Measurements from ENCODE around the gene SRR. TPM values are rescaled to one million over a fixed set of nuclear protein-coding genes. Genes with fewer than 3 reads are reported as not detected.
"Not testable (repeated sequence)": the region's sequence is repeated elsewhere in the genome, so short reads cannot be mapped to it uniquely, and the experiment has no call there.

SRR gene
- total and polyA plus RNA-seq, 3 experiments from 2014 or later = 5.7 to 13.4 (median 11.7) TPM

- not testable (repeated sequence) for H3K9me3 ChIP-seq (ENCODE audit: low read length); H3K9me3 Mint-ChIP-seq; H3K27me3 Mint-ChIP-seq; DNase-seq; H3K27me3 ChIP-seq (ENCODE audit: insufficient read depth, low read length, poor library complexity, severe bottlenecking); H3K36me3 ChIP-seq (ENCODE audit: insufficient read depth, low read length)
- Mint-ChIP-seq H3K27ac (peak overlapping the region; percentile 96 to 100 (median 98)), H3K36me3 (peaks cover 1 to 34% (median 5%) of the 10 kb centered on the region in 3 donors), H3K4me3 (peak overlapping the region in 6 of 7 donors; percentile 74 to 92 (median 86)), H3K4me1 (peaks cover 72 to 86% (median 85%) of the 10 kb centered on the region in 3 donors)
- peaks cover 77% of the 10 kb centered on the region for H3K4me1 ChIP-seq (ENCODE audit: insufficient read depth, low read length)
- CTCF ChIA-PET = interaction anchor here (0.6 to 13.8 kb wide), 7 partner anchors 7 to 209 kb away, joined by 3 to 154 read pairs (median 8); partner anchors contain the start of gene HIC1
- peak overlapping the region; percentile 64 for H3K27ac ChIP-seq (ENCODE audit: low read depth, low read length)
- H3K4me3 ChIP-seq (ENCODE audit: low read length) = peak overlapping the region; percentile 47
- POLR2A ChIA-PET = interaction anchor here (2.9 kb wide), 1 partner anchor 210 kb away, joined by 14 read pairs; the partner anchor contains the start of gene HIC1
Measured at GRCh38 chr17:2265166-2265565, 38.6 kb upstream of the SRR start.

- H3K9me3 ChIP-seq (ENCODE audit: low read length) = no peaks in the 10 kb centered on the region
- Mint-ChIP-seq H3K4me3 (peak overlapping the region; percentile 61 to 92 (median 85)), H3K4me1 (peaks cover 71 to 87% (median 84%) of the 10 kb centered on the region in 3 donors), H3K27me3 (peaks cover 0 to 2% of the 10 kb centered on the region in 2 donors), H3K9me3 (no peaks in the 10 kb centered on the region), H3K36me3 (peaks cover 1 to 34% (median 3%) of the 10 kb centered on the region in 3 donors), H3K27ac (peak overlapping the region; percentile 96 to 100 (median 98))
- peak overlapping the region; percentile 52 for H3K4me3 ChIP-seq (ENCODE audit: low read length)
- no peaks in the 10 kb centered on the region for H3K36me3 ChIP-seq (ENCODE audit: insufficient read depth, low read length)
- H3K27me3 ChIP-seq (ENCODE audit: insufficient read depth, low read length, poor library complexity, severe bottlenecking) = no peaks in the 10 kb centered on the region
- DNase-seq = peak; percentile 76 to 94 (median 92)
- ChIA-PET POLR2A (interaction anchor here (0.5 to 2.4 kb wide), 7 partner anchors 8 to 215 kb away, joined by 3 to 12 read pairs (median 6); partner anchors contain the start of gene HIC1), CTCF (interaction anchor here (0.9 to 13.8 kb wide), 8 partner anchors 10 to 210 kb away, joined by 3 to 154 read pairs (median 4); partner anchors contain the start of gene HIC1)
- H3K27ac ChIP-seq (ENCODE audit: low read depth, low read length) = peak overlapping the region; percentile 64
- H3K4me1 ChIP-seq (ENCODE audit: insufficient read depth, low read length) = peaks cover 77% of the 10 kb centered on the region
Measured at GRCh38 chr17:2266045-2266864, 37.5 kb upstream of the SRR start.

- Histone ChIP-seq H3K4me1 (ENCODE audit: insufficient read depth, low read length) (peaks cover 74% of the 10 kb centered on the region), H3K36me3 (ENCODE audit: insufficient read depth, low read length) (no peaks in the 10 kb centered on the region), H3K27me3 (ENCODE audit: insufficient read depth, low read length, poor library complexity, severe bottlenecking) (no peaks in the 10 kb centered on the region), H3K4me3 (ENCODE audit: low read length) (peak overlapping the region; percentile 52), H3K9me3 (ENCODE audit: low read length) (no peaks in the 10 kb centered on the region), H3K27ac (ENCODE audit: low read depth, low read length) (peak overlapping the region; percentile 64)
- Mint-ChIP-seq H3K4me3 (peak overlapping the region; percentile 61 to 92 (median 85)), H3K27me3 (peaks cover 0 to 2% of the 10 kb centered on the region in 2 donors), H3K9me3 (no peaks in the 10 kb centered on the region), H3K27ac (peak overlapping the region; percentile 96 to 100 (median 98)), H3K4me1 (peaks cover 67 to 85% (median 82%) of the 10 kb centered on the region in 3 donors), H3K36me3 (peaks cover 1 to 31% (median 3%) of the 10 kb centered on the region in 3 donors)
- ChIA-PET CTCF (interaction anchor here (0.9 to 13.8 kb wide), 8 partner anchors 9 to 210 kb away, joined by 3 to 154 read pairs (median 4); partner anchors contain the start of gene HIC1), POLR2A (interaction anchor here (0.6 to 2.4 kb wide), 8 partner anchors 8 to 215 kb away, joined by 3 to 12 read pairs (median 4); partner anchors contain the start of gene HIC1)
- DNase-seq = no peak
Measured at GRCh38 chr17:2266865-2267228, 36.9 kb upstream of the SRR start.

GRCh38 chr17:2267354-2267753 lies 36.4 kb upstream of the SRR start:
- H3K36me3 ChIP-seq (ENCODE audit: insufficient read depth, low read length) = no peaks in the 10 kb centered on the region
- CTCF ChIA-PET = interaction anchor here (0.9 to 13.8 kb wide), 8 partner anchors 9 to 211 kb away, joined by 3 to 154 read pairs (median 4); partner anchors contain the start of gene HIC1
- peak overlapping the region; percentile 96 to 100 (median 98) for H3K27ac Mint-ChIP-seq
- no peak for DNase-seq
- peaks cover 68 to 85% (median 82%) of the 10 kb centered on the region in 3 donors for H3K4me1 Mint-ChIP-seq
- no peaks in the 10 kb centered on the region for H3K27me3 ChIP-seq (ENCODE audit: insufficient read depth, low read length, poor library complexity, severe bottlenecking)
- no peak overlapping the region for H3K27ac ChIP-seq (ENCODE audit: low read depth, low read length)
- no peaks in the 10 kb centered on the region for H3K9me3 ChIP-seq (ENCODE audit: low read length)
- H3K4me3 ChIP-seq (ENCODE audit: low read length) = peak overlapping the region; percentile 52
- H3K27me3 Mint-ChIP-seq = peaks cover 0 to 2% of the 10 kb centered on the region in 2 donors
- POLR2A ChIA-PET = interaction anchor here (0.6 to 2.4 kb wide), 6 partner anchors 9 to 212 kb away, joined by 3 to 12 read pairs (median 6); partner anchors contain the start of gene HIC1
- peak overlapping the region; percentile 61 to 92 (median 85) for H3K4me3 Mint-ChIP-seq
- H3K36me3 Mint-ChIP-seq = peaks cover 3 to 33% (median 3%) of the 10 kb centered on the region in 3 donors
- no peaks in the 10 kb centered on the region for H3K9me3 Mint-ChIP-seq
- peaks cover 74% of the 10 kb centered on the region for H3K4me1 ChIP-seq (ENCODE audit: insufficient read depth, low read length)

GRCh38 chr17:2271985-2272702 lies 31.6 kb upstream of the SRR start:
- H3K4me3 Mint-ChIP-seq = peak overlapping the region in 5 of 7 donors; percentile 17 to 51 (median 24)
- peak overlapping the region; percentile 8 to 91 (median 63) for H3K27ac Mint-ChIP-seq
- H3K9me3 Mint-ChIP-seq = no peaks in the 10 kb centered on the region
- DNase-seq = no peak
- peaks cover 9 to 52% (median 11%) of the 10 kb centered on the region in 3 donors for H3K36me3 Mint-ChIP-seq
- Histone ChIP-seq H3K4me3 (ENCODE audit: low read length) (no peak overlapping the region), H3K36me3 (ENCODE audit: insufficient read depth, low read length) (no peaks in the 10 kb centered on the region), H3K4me1 (ENCODE audit: insufficient read depth, low read length) (peaks cover 55% of the 10 kb centered on the region), H3K9me3 (ENCODE audit: low read length) (no peaks in the 10 kb centered on the region), H3K27ac (ENCODE audit: low read depth, low read length) (no peak overlapping the region), H3K27me3 (ENCODE audit: insufficient read depth, low read length, poor library complexity, severe bottlenecking) (no peaks in the 10 kb centered on the region)
- CTCF ChIA-PET = interaction anchor here (0.7 to 9.2 kb wide), 5 partner anchors 7 to 218 kb away, joined by 3 to 72 read pairs (median 5); partner anchors contain the start of gene HIC1
- no peaks in the 10 kb centered on the region for H3K27me3 Mint-ChIP-seq
- peaks cover 48 to 69% (median 64%) of the 10 kb centered on the region in 3 donors for H3K4me1 Mint-ChIP-seq
- POLR2A ChIA-PET = interaction anchor here (0.7 kb wide), 2 partner anchors 8 to 149 kb away, joined by 4 to 6 read pairs; no protein-coding TSS in a partner anchor

- H3K27ac Mint-ChIP-seq = peak overlapping the region in 5 of 8 donors; percentile 9 to 66 (median 33)
- ChIA-PET CTCF (no interaction called here), POLR2A (no interaction called here)
- Histone ChIP-seq H3K36me3 (ENCODE audit: insufficient read depth, low read length) (no peaks in the 10 kb centered on the region), H3K27ac (ENCODE audit: low read depth, low read length) (no peak overlapping the region), H3K4me3 (ENCODE audit: low read length) (no peak overlapping the region), H3K4me1 (ENCODE audit: insufficient read depth, low read length) (peaks cover 42% of the 10 kb centered on the region), H3K9me3 (ENCODE audit: low read length) (no peaks in the 10 kb centered on the region), H3K27me3 (ENCODE audit: insufficient read depth, low read length, poor library complexity, severe bottlenecking) (no peaks in the 10 kb centered on the region)
- H3K36me3 Mint-ChIP-seq = peaks cover 9 to 62% (median 19%) of the 10 kb centered on the region in 3 donors
- H3K4me3 Mint-ChIP-seq = no peak overlapping the region
- H3K9me3 Mint-ChIP-seq = no peaks in the 10 kb centered on the region
- no peak for DNase-seq
- H3K4me1 Mint-ChIP-seq = peaks cover 39 to 60% (median 52%) of the 10 kb centered on the region in 3 donors
- H3K27me3 Mint-ChIP-seq = no peaks in the 10 kb centered on the region
Measured at GRCh38 chr17:2274414-2274813, 29.3 kb upstream of the SRR start.

GRCh38 chr17:2275722-2276121 lies 28.0 kb upstream of the SRR start:
- Histone ChIP-seq H3K27ac (ENCODE audit: low read depth, low read length) (no peak overlapping the region), H3K9me3 (ENCODE audit: low read length) (no peaks in the 10 kb centered on the region), H3K27me3 (ENCODE audit: insufficient read depth, low read length, poor library complexity, severe bottlenecking) (no peaks in the 10 kb centered on the region), H3K4me1 (ENCODE audit: insufficient read depth, low read length) (peaks cover 37% of the 10 kb centered on the region), H3K4me3 (ENCODE audit: low read length) (no peak overlapping the region), H3K36me3 (ENCODE audit: insufficient read depth, low read length) (no peaks in the 10 kb centered on the region)
- Mint-ChIP-seq H3K4me1 (peaks cover 32 to 47% (median 40%) of the 10 kb centered on the region in 3 donors), H3K36me3 (peaks cover 14 to 59% (median 26%) of the 10 kb centered on the region in 3 donors), H3K4me3 (peak overlapping the region in 3 of 7 donors; percentile 6 to 52 (median 41)), H3K27ac (peak overlapping the region in 7 of 8 donors; percentile 1 to 89 (median 63)), H3K27me3 (no peaks in the 10 kb centered on the region), H3K9me3 (no peaks in the 10 kb centered on the region)
- peak in 2 of 5 donors; percentile 22 to 63 for DNase-seq
- POLR2A ChIA-PET = interaction anchor here (0.8 to 1.1 kb wide), 2 partner anchors 8 to 16 kb away, joined by 3 read pairs; no protein-coding TSS in a partner anchor
- CTCF ChIA-PET = interaction anchor here (1.2 to 2.1 kb wide), 2 partner anchors 8 to 31 kb away, joined by 3 to 9 read pairs; no protein-coding TSS in a partner anchor

Data from CD8-positive, alpha-beta memory T cell (primary cell).